GM21825 (cell line): ENCODE measurements around the gene OBI1.

Experiments
- ATAC-seq: cut with Tn5 transposase; IDR thresholded peaks from one replicate; pipeline ENCODE4 v1.9.1; 2021; ENCODE audit warnings: mild to moderate bottlenecking, moderate library complexity; ENCODE audit not compliant: unreplicated experiment

OBI1 gene

DNA sequence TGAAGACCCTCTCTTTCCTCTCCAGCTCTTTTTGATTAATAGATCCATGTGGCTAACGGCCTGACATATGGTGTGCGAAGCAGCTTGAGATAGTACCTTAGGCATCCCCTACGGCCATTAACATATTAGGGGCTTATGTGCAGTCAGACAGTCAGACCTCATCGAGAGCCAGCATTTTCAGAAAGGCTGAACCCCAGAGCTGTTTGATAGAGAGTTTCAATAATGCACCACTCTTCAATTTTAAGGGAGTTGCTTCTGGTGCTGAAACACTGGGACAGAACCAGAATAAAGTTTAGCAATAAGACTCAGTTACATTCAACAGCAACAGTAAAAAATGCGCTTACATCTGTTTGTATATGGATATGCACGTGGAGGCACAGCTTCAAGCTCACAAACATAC, 66.4 kb downstream of the OBI1 start:
- ATAC-seq: no peak

DNA sequence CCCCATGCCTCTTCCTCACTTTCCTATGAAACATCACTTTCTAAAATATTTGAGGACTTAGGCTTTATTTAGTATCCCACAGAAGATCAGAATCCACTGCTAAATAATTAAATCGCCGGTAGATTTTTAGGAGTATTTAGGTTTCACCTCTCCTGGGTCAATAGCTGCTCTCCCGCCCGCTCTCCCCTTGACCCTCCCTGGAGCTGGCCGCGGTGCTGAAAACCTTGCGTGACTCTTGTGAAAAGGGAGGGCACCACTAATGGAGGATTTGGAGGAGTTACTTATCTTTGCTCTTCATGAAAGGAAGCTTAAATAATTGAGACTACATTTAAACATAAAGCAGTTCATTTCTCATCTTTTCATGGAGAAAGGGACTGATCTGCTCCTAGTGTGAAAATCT, 69.7 kb downstream of the OBI1 start:
- no peak for ATAC-seq

DNA sequence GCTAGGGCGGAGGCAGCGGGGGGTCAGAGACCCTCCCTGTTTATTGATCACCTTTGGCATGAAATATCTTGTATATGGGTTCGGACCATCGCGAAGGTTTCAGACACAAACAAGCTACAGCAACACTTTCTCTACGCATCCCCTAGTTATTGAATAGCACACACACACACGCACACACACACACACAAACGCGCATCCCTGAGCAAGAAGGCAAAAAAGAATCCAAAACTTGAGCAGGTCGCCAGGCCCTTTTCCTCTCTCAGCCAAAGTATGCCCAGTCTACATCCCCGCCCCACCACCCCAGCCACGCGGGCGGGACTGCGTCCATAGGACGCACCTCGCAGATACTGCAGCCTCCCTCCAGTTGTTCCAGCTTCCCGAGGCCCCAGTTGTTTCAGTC, 71.6 kb downstream of the OBI1 start:
- ATAC-seq: no peak

- ATAC-seq: no peak
These were observed 72.2 kb downstream of the OBI1 start for GRCh38 chr13:78586706-78587105.

DNA sequence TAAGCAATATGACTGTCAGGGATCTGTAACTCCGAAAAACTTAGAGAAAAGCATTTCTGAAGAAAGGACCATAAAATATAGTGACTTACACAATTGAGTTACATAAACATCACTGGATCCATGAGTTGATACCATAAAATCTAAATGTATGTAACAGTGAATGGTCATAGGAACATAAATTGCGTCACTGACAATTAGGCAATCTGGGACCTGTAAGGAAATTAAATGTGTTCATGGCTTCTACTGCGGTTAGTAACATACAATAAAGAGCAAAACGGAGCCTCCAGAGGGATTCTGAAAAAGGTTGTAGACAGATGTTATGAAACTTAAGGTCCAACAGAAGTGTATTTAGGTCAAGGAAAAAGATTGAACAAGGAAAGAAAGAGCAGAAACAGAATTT, 82.7 kb downstream of the OBI1 start:
- ATAC-seq: no peak

GRCh38 chr13:78572459-78572858, 86.5 kb downstream of the OBI1 start:
- ATAC-seq: no peak

DNA sequence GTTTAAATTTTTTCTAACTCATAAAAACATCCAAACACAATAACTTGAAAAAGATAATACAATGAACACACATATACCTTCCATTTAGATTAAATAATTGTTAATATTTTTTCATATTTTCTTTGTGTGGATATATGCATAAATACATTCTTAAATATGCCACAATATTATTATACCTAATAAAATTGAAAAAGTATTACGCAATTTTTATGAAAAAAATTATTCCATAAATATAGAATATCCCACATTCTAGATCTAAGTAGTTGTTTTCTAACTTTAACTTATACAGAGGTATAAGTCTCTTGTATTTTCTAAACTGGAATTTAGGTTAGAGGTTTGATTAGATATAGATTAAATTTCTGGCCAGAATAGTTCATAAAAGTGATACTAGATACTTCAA, 89.9 kb downstream of the OBI1 start:
- no peak for ATAC-seq

GRCh38 chr13:78566631-78567030, 92.3 kb downstream of the OBI1 start:
- ATAC-seq: no peak
